Right cardiac atrium (tissue), 5 donors: ENCODE results near the gene CLSTN2. TPM values are rescaled to one million over a fixed set of nuclear protein-coding genes. Genes with fewer than 3 reads are reported as not detected.

Experiments used
- ATAC-seq, 2 donors: fragments of 200-7000 bp; cut with Tn5 transposase; one replicate each; pipeline versions ENCODE4 v1.8.0 to v1.9.1; 2020; ENCODE audit warnings: moderate library complexity in 2 of 2, mild to moderate bottlenecking in 1 of 2
- DNase-seq, 3 donors: peaks; one replicate each; pipeline ENCODE4 v3.0.0-alpha.2; 2020
- H3K27ac ChIP-seq: one replicate; pipeline ENCODE4 v1.5.1; 2013; ENCODE audit warnings: mild to moderate bottlenecking, low read length, control low read depth, moderate library complexity
- H3K27me3 ChIP-seq: one replicate; pipeline ENCODE4 v1.6.1; 2013; ENCODE audit not compliant: control insufficient read depth, insufficient read depth
- H3K4me1 ChIP-seq: one replicate; pipeline ENCODE4 v1.6.1; 2013; ENCODE audit warnings: low read length; ENCODE audit not compliant: control insufficient read depth, insufficient read depth
- H3K4me3 ChIP-seq: one replicate; pipeline ENCODE4 v1.5.1; 2013; ENCODE audit warnings: low read length, control low read depth
- H3K9me3 ChIP-seq: one replicate; pipeline ENCODE4 v1.6.1; 2013; ENCODE audit warnings: low read length; ENCODE audit not compliant: control insufficient read depth
- WGBS: extraction: QIAGEN DNeasy Blood & Tissue Kit; methylation state at CpG from one replicate; pipeline ENCODE4 v1.1.7; 2013; 5-methylcytosine and 5-hydroxymethylcytosine counted together
- intact Hi-C, 4 donors: fragments of 100-400 bp; cut with DNase I; formaldehyde crosslinking; loops; one replicate each; pipeline versions ENCODE4 v1.11.0 to v1.14.0; 2022 to 2023
- polyA plus RNA-seq: library from polyadenylated mRNA; stranded (reverse); fragments of 200-250 nt; gene quantifications from one replicate; pipeline ENCODE4 v1.2.3, GENCODE V29; 2013
- total RNA-seq, 4 donors: library from RNA; stranded (reverse); fragmentation: NEBNext Ultra II Directional; extraction: Animal tissue kit (Norgen Biotek cat#: 25700); gene quantifications; one replicate each; pipeline ENCODE4 v1.2.1, GENCODE V29; 2021
- donor health status: healthy with polysubstance abuse.
- donor health status: DM: no; HTN: yes; CAD: no.
- donor health status: DM: no; HTN: no; CAD: no.
- donor health status: DM: no; HTN: yes; CAD: no; lungs with severe emphysema.
- donor health status: DM: yes; HTN: yes; CAD: no.

The CLSTN2 gene
- total and polyA plus RNA-seq, 5 donors, result 3.7 to 31.5 (median 24.8) TPM

DNA sequence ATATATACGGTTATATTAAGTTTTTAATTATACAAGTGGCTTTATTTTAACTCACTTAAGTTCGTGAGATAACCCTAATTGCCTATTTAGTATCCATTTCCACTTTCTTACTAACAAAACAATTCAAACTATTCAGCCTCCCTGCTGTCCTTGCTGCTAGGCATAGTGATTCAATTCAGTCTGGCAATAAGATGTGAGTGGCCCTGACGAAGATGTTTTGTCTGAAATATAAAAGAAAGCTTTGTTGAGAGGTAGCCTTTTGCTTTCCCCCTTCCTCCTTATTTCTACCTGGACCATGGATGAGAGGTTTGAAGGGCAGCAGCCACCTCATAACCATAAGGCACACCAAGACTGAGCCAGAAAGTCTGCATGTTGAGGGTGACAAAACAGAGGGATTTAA lies 653.6 kb downstream of the CLSTN2 start:
- ATAC-seq (no peak), DNase-seq (no peak)
- Histone ChIP-seq H3K27ac (no peak overlapping the region), H3K4me3 (no peak overlapping the region), H3K4me1 (no peaks in the 10 kb centered on the region), H3K27me3 (no peaks in the 10 kb centered on the region), H3K9me3 (no peaks in the 10 kb centered on the region)
- intact Hi-C loops, result no loop called here
- WGBS, result 48% methylated on average over 3 of the region's 3 CpGs

DNA sequence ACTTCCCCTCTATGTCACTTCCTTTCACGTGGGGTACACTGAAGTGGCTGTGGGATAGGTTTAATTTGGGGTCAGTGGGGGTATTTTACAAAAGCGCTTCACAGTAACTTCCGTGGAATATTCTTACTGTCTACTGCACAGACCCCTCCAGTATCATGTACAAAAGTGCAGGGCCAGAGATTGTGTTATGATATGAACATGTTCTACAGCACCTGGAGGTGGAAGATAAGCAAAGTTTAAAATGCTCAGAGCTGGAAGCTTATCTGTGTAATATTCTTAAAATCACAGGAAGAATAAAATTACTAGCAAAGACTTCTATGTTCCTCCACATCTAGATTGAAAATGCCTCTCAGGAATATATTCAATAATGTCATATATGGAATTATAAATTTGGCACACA lies 658.8 kb downstream of the CLSTN2 start:
- peaks cover 6% of the 10 kb centered on the region for H3K4me1 ChIP-seq
- H3K27ac ChIP-seq, result no peak overlapping the region
- 75% methylated on average over 3 of the region's 3 CpGs for WGBS
- intact Hi-C loops, result no loop called here
- no peak overlapping the region for H3K4me3 ChIP-seq
- ATAC-seq (no peak), DNase-seq (no peak)
- no peaks in the 10 kb centered on the region for H3K9me3 ChIP-seq
- no peaks in the 10 kb centered on the region for H3K27me3 ChIP-seq

DNA sequence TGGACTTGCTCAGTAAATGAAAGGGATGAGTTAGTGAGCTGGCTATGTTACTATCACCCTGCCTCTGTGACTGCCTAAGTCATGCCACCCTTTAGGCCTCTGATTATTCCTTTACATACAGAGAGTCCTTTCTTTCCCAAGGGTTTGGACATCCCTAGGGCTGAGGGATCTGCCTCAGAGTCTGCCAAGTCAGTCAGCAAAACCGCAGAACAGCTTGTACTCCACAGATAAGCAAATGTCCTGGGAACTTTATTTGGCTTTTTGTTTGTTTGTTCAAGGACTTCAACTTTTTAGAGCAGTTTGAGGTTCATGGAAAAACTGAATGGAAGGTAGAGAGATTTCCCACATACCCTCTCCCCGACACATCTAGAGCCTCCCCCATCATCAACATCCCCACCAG lies 660.3 kb downstream of the CLSTN2 start:
- intact Hi-C loops, result no loop called here
- 35% methylated on average over 2 of the region's 2 CpGs for WGBS
- Histone ChIP-seq H3K27me3 (no peaks in the 10 kb centered on the region), H3K4me1 (peaks cover 6% of the 10 kb centered on the region), H3K4me3 (no peak overlapping the region), H3K27ac (peak overlapping the region; percentile 81), H3K9me3 (no peaks in the 10 kb centered on the region)
- ATAC-seq (peak; percentile 86 to 88), DNase-seq (peak in 2 of 3 donors; percentile 26 to 56)

DNA sequence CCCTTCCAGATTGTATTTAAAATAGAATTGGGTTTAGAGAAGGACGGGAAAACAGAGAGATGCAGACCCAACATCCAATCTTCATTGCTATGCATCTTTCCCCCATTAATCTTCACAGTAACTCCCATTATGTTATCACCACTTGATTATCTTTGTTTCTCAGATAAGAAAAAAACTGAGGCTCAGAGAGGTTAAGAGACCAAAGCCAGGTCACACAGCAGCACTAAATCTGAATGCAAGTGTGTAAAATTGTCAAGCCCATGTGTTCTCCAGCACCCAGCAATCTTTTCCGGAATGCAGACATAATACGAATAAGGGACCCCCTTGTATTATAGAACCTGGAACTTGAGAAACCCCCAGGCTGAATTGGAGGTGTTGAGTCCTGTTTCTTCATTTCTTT lies 662.4 kb downstream of the CLSTN2 start:
- H3K27ac ChIP-seq, result peak overlapping the region; percentile 88
- DNase-seq, result no peak
- H3K27me3 ChIP-seq, result no peaks in the 10 kb centered on the region
- peaks cover 6% of the 10 kb centered on the region for H3K4me1 ChIP-seq
- 81% methylated on average over 3 of the region's 3 CpGs for WGBS
- ATAC-seq, result no peak
- intact Hi-C loops, result no loop called here
- no peak overlapping the region for H3K4me3 ChIP-seq
- H3K9me3 ChIP-seq, result no peaks in the 10 kb centered on the region

DNA sequence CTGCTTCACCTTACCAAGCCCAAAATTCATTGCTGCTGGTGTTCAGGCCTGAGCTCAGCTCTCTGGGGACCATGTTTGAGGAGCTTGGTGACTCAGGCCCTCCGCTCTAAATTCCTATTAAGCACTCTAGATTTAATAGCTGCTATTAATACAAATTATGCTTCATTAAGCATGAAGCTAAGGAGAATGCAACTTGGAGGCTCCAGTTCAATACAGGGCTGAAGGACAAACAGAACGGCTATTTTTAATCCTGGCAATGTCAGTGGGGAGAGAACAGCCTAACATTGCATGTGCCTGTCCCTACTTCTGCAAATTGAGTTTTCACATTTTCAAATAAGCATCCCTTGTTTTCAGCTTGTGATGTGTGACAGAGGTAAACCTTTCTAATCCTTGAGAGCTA lies 662.8 kb downstream of the CLSTN2 start:
- Histone ChIP-seq H3K4me1 (peaks cover 6% of the 10 kb centered on the region), H3K4me3 (no peak overlapping the region), H3K27me3 (no peaks in the 10 kb centered on the region), H3K27ac (peak overlapping the region; percentile 88), H3K9me3 (no peaks in the 10 kb centered on the region)
- intact Hi-C loops, result no loop called here
- DNase-seq (peak in 1 of 3 donors; percentile 40), ATAC-seq (peak; percentile 48 to 67)
- 41% methylated on average over 2 of the region's 2 CpGs for WGBS

DNA sequence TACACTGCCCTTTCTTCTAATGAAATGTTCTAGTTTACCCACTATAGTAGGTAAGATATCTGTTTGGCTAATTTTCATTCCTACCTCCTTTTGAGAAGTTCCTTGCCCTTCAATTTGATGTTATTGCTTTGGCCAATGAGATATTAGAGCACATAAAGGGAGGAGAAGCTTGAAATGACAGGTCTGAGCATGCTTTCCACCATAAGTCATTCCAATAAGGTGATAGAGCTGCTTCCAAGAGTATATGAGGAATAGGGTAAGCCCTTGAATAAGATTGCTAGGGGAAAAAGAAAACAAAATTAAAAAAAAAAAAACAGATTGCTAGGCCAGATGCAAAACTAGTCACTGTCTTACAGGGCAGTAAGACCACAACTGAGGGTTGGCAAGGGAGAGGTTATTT lies 664.0 kb downstream of the CLSTN2 start:
- peaks cover 6% of the 10 kb centered on the region for H3K4me1 ChIP-seq
- H3K4me3 ChIP-seq, result no peak overlapping the region
- no peak overlapping the region for H3K27ac ChIP-seq
- H3K9me3 ChIP-seq, result no peaks in the 10 kb centered on the region
- no peak for DNase-seq
- H3K27me3 ChIP-seq, result no peaks in the 10 kb centered on the region
- ATAC-seq, result no peak
- intact Hi-C loops, result no loop called here

DNA sequence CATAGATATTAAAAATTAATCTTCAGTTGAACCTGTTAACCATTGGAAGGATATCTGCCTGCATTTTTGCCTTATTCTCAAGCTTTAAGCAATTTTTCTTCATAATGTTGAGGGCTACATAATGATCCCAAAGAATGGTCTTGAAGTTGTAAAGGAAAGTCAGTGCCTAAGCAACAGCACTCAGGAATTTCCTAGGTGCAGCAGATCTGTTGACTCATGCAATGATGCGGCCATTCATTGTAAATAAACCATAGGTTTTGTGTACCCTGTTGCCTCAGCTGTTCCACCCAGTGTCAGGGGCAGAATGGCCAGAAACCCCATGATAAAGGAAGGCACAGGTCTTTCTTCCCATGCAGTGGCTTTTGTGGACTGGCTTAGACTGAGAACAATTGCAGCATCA lies 664.5 kb downstream of the CLSTN2 start:
- H3K27ac ChIP-seq, result no peak overlapping the region
- intact Hi-C loops, result no loop called here
- no peak for ATAC-seq
- no peak for DNase-seq
- no peaks in the 10 kb centered on the region for H3K27me3 ChIP-seq
- H3K4me3 ChIP-seq, result no peak overlapping the region
- no peaks in the 10 kb centered on the region for H3K9me3 ChIP-seq
- WGBS, result 79% methylated on average over 1 of the region's 1 CpG
- H3K4me1 ChIP-seq, result peaks cover 6% of the 10 kb centered on the region

DNA sequence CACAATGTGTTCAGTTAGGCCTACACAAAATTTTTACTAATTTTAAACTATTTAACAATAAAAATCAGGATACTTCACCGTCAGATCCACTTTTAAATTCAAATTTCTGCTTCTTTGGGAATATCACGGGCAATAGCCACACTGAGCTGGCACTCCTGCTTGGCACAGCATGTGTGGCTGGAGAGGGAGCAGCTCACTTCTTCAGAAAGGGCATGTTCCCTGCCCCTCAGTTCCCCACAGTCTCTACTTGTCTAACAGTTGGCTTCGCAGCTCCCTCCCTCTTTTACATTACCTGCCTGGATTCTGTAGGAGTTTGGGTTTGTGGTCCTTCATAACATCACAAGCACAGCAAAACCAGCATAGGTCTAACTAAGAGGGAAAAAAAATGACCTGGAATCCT lies 666.9 kb downstream of the CLSTN2 start:
- H3K27ac ChIP-seq, result no peak overlapping the region
- no peak for DNase-seq
- no peaks in the 10 kb centered on the region for H3K4me1 ChIP-seq
- H3K4me3 ChIP-seq, result no peak overlapping the region
- ATAC-seq, result no peak
- intact Hi-C loops, result no loop called here
- 72% methylated on average over 3 of the region's 3 CpGs for WGBS
- no peaks in the 10 kb centered on the region for H3K27me3 ChIP-seq
- H3K9me3 ChIP-seq, result no peaks in the 10 kb centered on the region

DNA sequence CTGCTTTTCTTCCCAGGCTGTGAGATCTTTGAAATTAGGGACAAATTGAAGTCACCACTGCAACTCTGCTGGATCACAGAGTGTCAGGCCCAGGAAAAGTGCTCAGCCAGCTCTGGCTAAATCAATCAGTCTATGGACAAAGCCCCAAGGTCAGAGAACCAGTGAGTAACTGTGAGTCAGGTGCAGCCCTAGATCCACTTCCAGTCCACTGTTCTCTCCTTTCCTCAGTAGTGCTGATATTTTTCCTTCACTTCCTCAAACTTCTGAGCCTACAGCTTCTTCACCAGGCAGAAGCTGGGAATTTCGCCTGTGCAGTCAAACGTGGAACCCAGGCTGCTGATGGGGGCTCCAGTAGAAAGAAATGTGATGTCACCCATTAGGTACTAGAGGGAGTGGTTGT lies 667.8 kb downstream of the CLSTN2 start:
- Histone ChIP-seq H3K9me3 (no peaks in the 10 kb centered on the region), H3K27me3 (no peaks in the 10 kb centered on the region), H3K4me3 (no peak overlapping the region), H3K27ac (no peak overlapping the region), H3K4me1 (no peaks in the 10 kb centered on the region)
- no peak for DNase-seq
- intact Hi-C loops, result no loop called here
- no peak for ATAC-seq
- WGBS, result 60% methylated on average over 2 of the region's 2 CpGs

DNA sequence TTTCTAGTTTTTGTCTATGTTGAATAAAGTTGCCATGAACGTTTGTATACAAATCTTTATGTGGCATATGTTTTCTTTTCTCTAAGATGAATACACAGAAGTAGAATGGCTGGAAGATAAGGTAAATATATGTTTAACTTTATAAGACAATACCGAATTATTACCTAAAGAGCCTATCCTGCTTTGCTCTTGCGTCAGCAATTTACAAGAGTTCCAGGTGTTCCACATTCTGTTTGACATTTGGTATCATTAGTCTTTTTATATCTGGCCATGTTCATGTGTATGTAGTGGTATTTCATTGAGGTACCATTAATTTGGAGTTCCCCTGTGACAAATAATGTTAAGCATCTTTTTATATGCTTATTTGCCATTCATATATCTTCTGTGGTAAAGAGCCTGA lies 668.8 kb downstream of the CLSTN2 start:
- Histone ChIP-seq H3K4me3 (no peak overlapping the region), H3K27ac (no peak overlapping the region), H3K4me1 (no peaks in the 10 kb centered on the region), H3K9me3 (no peaks in the 10 kb centered on the region), H3K27me3 (no peaks in the 10 kb centered on the region)
- intact Hi-C loops, result no loop called here
- WGBS, result 81% methylated on average over 3 of the region's 3 CpGs
- ATAC-seq, result no peak
- no peak for DNase-seq

DNA sequence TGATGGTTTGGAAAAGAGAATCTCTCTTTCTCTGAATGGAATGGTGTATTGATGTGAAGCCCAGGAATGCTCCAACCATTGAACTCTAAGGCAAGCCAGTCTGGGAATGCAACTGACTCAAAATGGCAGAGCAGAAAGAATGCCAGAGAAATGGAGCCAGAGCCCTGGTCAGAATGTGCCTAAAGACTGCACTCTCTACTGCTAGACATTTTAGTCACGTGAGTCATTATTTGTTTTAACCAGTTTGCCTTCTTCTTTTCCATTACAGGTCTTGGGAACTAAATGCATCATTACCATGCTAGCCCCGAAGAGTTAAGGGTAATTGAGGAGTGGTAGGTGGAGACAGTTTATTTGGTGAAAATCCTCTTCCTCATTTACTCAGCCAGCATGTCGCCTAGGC lies 675.6 kb downstream of the CLSTN2 start:
- Histone ChIP-seq H3K27me3 (no peaks in the 10 kb centered on the region), H3K27ac (no peak overlapping the region), H3K4me3 (no peak overlapping the region), H3K9me3 (no peaks in the 10 kb centered on the region), H3K4me1 (no peaks in the 10 kb centered on the region)
- intact Hi-C loops, result no loop called here
- 78% methylated on average over 3 of the region's 3 CpGs for WGBS
- DNase-seq (no peak), ATAC-seq (no peak)

DNA sequence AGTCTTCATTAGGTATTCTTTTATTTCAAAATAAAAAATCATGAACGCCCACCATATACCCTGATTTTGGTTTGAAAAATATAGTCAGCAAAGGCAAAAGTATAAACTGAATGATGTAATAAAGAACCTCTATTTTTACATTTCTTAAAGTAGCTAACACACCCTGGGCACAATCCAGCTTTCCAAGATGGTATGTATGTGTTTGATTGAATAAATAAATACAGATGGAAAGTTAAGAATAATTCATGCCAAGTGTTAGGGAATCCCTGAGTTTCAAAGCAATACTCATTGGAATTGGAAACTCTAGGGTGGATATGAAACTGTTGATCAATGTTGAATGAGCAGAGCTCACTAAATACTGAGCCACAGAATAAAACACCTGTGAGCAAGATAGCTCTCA lies 679.0 kb downstream of the CLSTN2 start:
- ATAC-seq (no peak), DNase-seq (no peak)
- Histone ChIP-seq H3K4me3 (no peak overlapping the region), H3K9me3 (no peaks in the 10 kb centered on the region), H3K4me1 (no peaks in the 10 kb centered on the region), H3K27me3 (no peaks in the 10 kb centered on the region), H3K27ac (no peak overlapping the region)
- WGBS, result 86% methylated on average over 1 of the region's 1 CpG
- intact Hi-C loops, result no loop called here
